ENCODE data around the gene ITSN1.
"Not testable (repeated sequence)": the region's sequence is repeated elsewhere in the genome, so short reads cannot be mapped to it uniquely, and the experiment has no call there.

The ITSN1 gene

GRCh38 chr21:33673473-33673872, 31.2 kb downstream of the ITSN1 start:
- TF ChIP-seq CTCF (conservative IDR thresholded peaks at IDR 0.05; ENCODE audit: low read depth): no peak
- DNase-seq (ENCODE audit: low spot score): no peak
- ChIA-PET POLR2A (ENCODE audit: low non-redundant PET) (no interaction called here), CTCF (no interaction called here)
- H3K27ac ChIP-seq: no peak overlapping the region

GRCh38 chr21:33674226-33674625, 31.9 kb downstream of the ITSN1 start:
- H3K27ac ChIP-seq: no peak overlapping the region
- CTCF ChIA-PET: no interaction called here
- POLR2A ChIA-PET (ENCODE audit: low non-redundant PET): no interaction called here
- DNase-seq (ENCODE audit: low spot score): no peak
- no peak for TF ChIP-seq CTCF (conservative IDR thresholded peaks at IDR 0.05; ENCODE audit: low read depth)

GRCh38 chr21:33676666-33677065, 34.4 kb downstream of the ITSN1 start:
- DNase-seq (ENCODE audit: low spot score); H3K27ac ChIP-seq; POLR2A ChIA-PET (ENCODE audit: low non-redundant PET): not testable (repeated sequence)
- CTCF ChIA-PET: interaction anchor here (0.6 kb wide), 1 partner anchor 16 kb away, joined by 6 read pairs; no protein-coding TSS in a partner anchor

- CTCF ChIA-PET: no interaction called here
- POLR2A ChIA-PET (ENCODE audit: low non-redundant PET): no interaction called here
Observed at GRCh38 chr21:33677450-33677849, 35.1 kb downstream of the ITSN1 start.

GRCh38 chr21:33680870-33681269, 38.6 kb downstream of the ITSN1 start:
- no peak for TF ChIP-seq CTCF (conservative IDR thresholded peaks at IDR 0.05; ENCODE audit: low read depth)
- POLR2A ChIA-PET (ENCODE audit: low non-redundant PET): no interaction called here
- DNase-seq (ENCODE audit: low spot score): no peak
- no peak overlapping the region for H3K27ac ChIP-seq
- CTCF ChIA-PET: no interaction called here

More at GRCh38 chr21:33677450-33677849, 35.1 kb downstream of the ITSN1 start:
- DNase-seq (ENCODE audit: low spot score): no peak
- TF ChIP-seq CTCF (conservative IDR thresholded peaks at IDR 0.05; ENCODE audit: low read depth): no peak
- no peak overlapping the region for H3K27ac ChIP-seq

GRCh38 chr21:33682992-33683627, 40.8 kb downstream of the ITSN1 start:
- DNase-seq (ENCODE audit: low spot score): peak; percentile 74
- peak overlapping the region; percentile 76 for H3K27ac ChIP-seq
- CTCF ChIA-PET: interaction anchor here (0.6 to 0.7 kb wide), 4 partner anchors 32 to 965 kb away, joined by 3 read pairs; no protein-coding TSS in a partner anchor
- POLR2A ChIA-PET (ENCODE audit: low non-redundant PET): no interaction called here
- no peak for TF ChIP-seq CTCF (conservative IDR thresholded peaks at IDR 0.05; ENCODE audit: low read depth)

GRCh38 chr21:33684068-33684467, 41.8 kb downstream of the ITSN1 start:
- ChIA-PET CTCF (interaction anchor here (0.6 to 1.0 kb wide), 3 partner anchors 13 to 232 kb away, joined by 3 read pairs; no protein-coding TSS in a partner anchor), POLR2A (ENCODE audit: low non-redundant PET) (no interaction called here)
- no peak overlapping the region for H3K27ac ChIP-seq
- TF ChIP-seq CTCF (conservative IDR thresholded peaks at IDR 0.05; ENCODE audit: low read depth): no peak
- DNase-seq (ENCODE audit: low spot score): no peak

All from RWPE1 (cell line).